Panc1 (cell line): ENCODE data around the gene IL13. TPM values are rescaled to one million over a fixed set of nuclear protein-coding genes. Genes with fewer than 3 reads are reported as not detected.

Experiments used
- ATAC-seq: fragments of 200-7000 bp; cut with Tn5 transposase; 2 replicates; pipeline ENCODE4 v1.9.1; 2020; ENCODE audit warnings: mild to moderate bottlenecking, moderate library complexity
- BruUV-seq: library from RNA; stranded (reverse); fragments of 400-500 nt; replicated peaks from 2 replicates; lab custom pipeline; 2021; lab: Mats Ljungman, UMichigan
- CTCF ChIA-PET: fragments of 300-600 bp; sonication (Branson Sonifier 250); formaldehyde crosslinking; loops from one replicate; lab custom pipeline; 2022; ENCODE audit warnings: antibody characterized with exemption; lab: Charles Lee
- POLR2A ChIA-PET: fragments of 300-600 bp; sonication (Branson Sonifier 250); formaldehyde crosslinking; loops from one replicate; lab custom pipeline; 2022; ENCODE audit warnings: antibody characterized with exemption; lab: Charles Lee
- DNase-seq: peaks from one replicate; pipeline ENCODE4 v3.0.0-alpha.2; 2010; ENCODE audit warnings: low read depth, low spot score
- H3K27ac ChIP-seq: 2 replicates; pipeline ENCODE4 v1.5.1; 2011; ENCODE audit warnings: mild to moderate bottlenecking, low read length, inconsistent platforms
- H3K27me3 ChIP-seq: fragments of 200-500 bp; sonication (Bioruptor generic); 2 replicates; pipeline ENCODE4 v1.6.0; 2014; ENCODE audit warnings: low read length, inconsistent platforms; ENCODE audit not compliant: control insufficient read depth, insufficient read depth
- H3K36me3 ChIP-seq: fragments of 200-500 bp; sonication (Bioruptor generic); 2 replicates; pipeline ENCODE4 v1.5.1; 2014; ENCODE audit warnings: inconsistent platforms, mild to moderate bottlenecking, low read length, moderate library complexity; ENCODE audit not compliant: control insufficient read depth, insufficient read depth
- H3K4me1 ChIP-seq: 2 replicates; pipeline ENCODE4 v1.5.1; 2011; ENCODE audit warnings: inconsistent platforms, mild to moderate bottlenecking, low read length, moderate library complexity; ENCODE audit not compliant: control insufficient read depth, insufficient read depth
- H3K4me3 ChIP-seq, 2 experiments: 2 replicates each; pipeline ENCODE4 v1.5.1; 2011 to 2012; ENCODE audit warnings: low read depth in 2 of 2, low read length in 2 of 2, mild to moderate bottlenecking in 2 of 2, inconsistent platforms in 1 of 2, moderate library complexity in 1 of 2
- H3K9me3 ChIP-seq: fragments of 200-500 bp; sonication (Bioruptor generic); 2 replicates; pipeline ENCODE4 v1.5.1; 2014; ENCODE audit warnings: low read depth, mild to moderate bottlenecking, inconsistent platforms, low read length, moderate library complexity; ENCODE audit not compliant: control insufficient read depth, insufficient read depth
- CTCF ChIP-seq: fragments of 450-650 bp; IDR thresholded peaks from 2 replicates; pipeline ENCODE4 v1.5.1; 2017; ENCODE audit warnings: mild to moderate bottlenecking
- POLR2AphosphoS5 ChIP-seq: IDR thresholded peaks from 2 replicates; pipeline ENCODE4 v1.6.1; 2012; ENCODE audit warnings: mild to moderate bottlenecking, low read depth, low read length, moderate library complexity
- REST ChIP-seq, 2 experiments: IDR thresholded peaks; 2 replicates each; pipeline ENCODE4 v1.6.1; 2011 to 2012; ENCODE audit warnings: low read depth in 2 of 2, control low read depth in 1 of 2, low read length in 1 of 2, mild to moderate bottlenecking in 1 of 2, moderate library complexity in 1 of 2; ENCODE audit not compliant: insufficient read depth in 1 of 2
- SIN3A ChIP-seq: IDR thresholded peaks from 2 replicates; pipeline ENCODE4 v1.6.1; 2012; ENCODE audit warnings: low read depth, mild to moderate bottlenecking, low read length, moderate library complexity, borderline replicate concordance; ENCODE audit not compliant: insufficient read depth
- TCF7L2 ChIP-seq: IDR thresholded peaks from 2 replicates; pipeline ENCODE4 v1.6.1; 2011; ENCODE audit warnings: mild to moderate bottlenecking, low read depth, low read length, inconsistent platforms
- in situ Hi-C: cut with HindIII; loops from 2 replicates; pipeline ENCODE4 v1.10.0; 2016; ENCODE audit warnings: low sequenced_read_pairs, low pct_unique_long_range_greater_than_20kb
- intact Hi-C: fragments of 100-400 bp; cut with micrococcal nuclease; formaldehyde crosslinking; loops from one replicate; pipeline ENCODE4 v1.10.0; 2022; ENCODE audit not compliant: unreplicated experiment
- total RNA-seq: library from RNA; stranded (reverse); gene quantifications from one replicate; pipeline ENCODE4 v1.2.1, GENCODE V29; 2021; ENCODE audit not compliant: unreplicated experiment

IL13 gene
- total RNA-seq, 1 experiment from 2014 or later, result not detected

- ChIA-PET CTCF (interaction anchor here (0.7 kb wide), 1 partner anchor 144 kb away, joined by 4 read pairs; no protein-coding TSS in a partner anchor), POLR2A (no interaction called here)
- in situ Hi-C loops, result no loop called here
- intact Hi-C loops, result no loop called here
- Histone ChIP-seq H3K27ac (no peak overlapping the region), H3K9me3 (no peaks in the 10 kb centered on the region), H3K27me3 (no peaks in the 10 kb centered on the region), H3K4me3 (no peak overlapping the region), H3K4me1 (no peaks in the 10 kb centered on the region), H3K36me3 (peaks cover 13% of the 10 kb centered on the region; the same call in 1 of the 2 replicates)
- BruUV-seq, result no TSS peak
- TF ChIP-seq CTCF (no peak), SIN3A (no peak), POLR2AphosphoS5 (no peak), TCF7L2 (no peak), REST (IDR thresholded peaks at IDR 0.05; ENCODE audit: insufficient read depth in 1 of 2, low read depth in 2 of 2, low read length in 1 of 2) (no peak)
- DNase-seq (no peak), ATAC-seq (no peak)
Measured at GRCh38 chr5:132622608-132623007, 35.4 kb upstream of the IL13 start.

- ATAC-seq (no peak), DNase-seq (no peak)
- POLR2A ChIA-PET, result no interaction called here
- intact Hi-C loops (no loop called here), in situ Hi-C loops (no loop called here)
- Histone ChIP-seq H3K27ac (no peak overlapping the region), H3K4me1 (no peaks in the 10 kb centered on the region), H3K4me3 (no peak overlapping the region), H3K36me3 (no peaks in the 10 kb centered on the region; the same call in 1 of the 2 replicates), H3K27me3 (no peaks in the 10 kb centered on the region), H3K9me3 (no peaks in the 10 kb centered on the region)
- no TSS peak for BruUV-seq
- CTCF ChIA-PET, result no interaction called here
- no peak for TF ChIP-seq POLR2AphosphoS5
- no peak for TF ChIP-seq SIN3A
- TF ChIP-seq TCF7L2, result no peak
- no peak for TF ChIP-seq CTCF
- TF ChIP-seq REST (IDR thresholded peaks at IDR 0.05; ENCODE audit: insufficient read depth in 1 of 2, low read depth in 2 of 2, low read length in 1 of 2), result no peak
Measured at GRCh38 chr5:132627470-132627869, 30.5 kb upstream of the IL13 start.
